Loucy (cell line): Measurements from ENCODE around the gene PTPRN2.
"Not testable (repeated sequence)": the region's sequence is repeated elsewhere in the genome, so short reads cannot be mapped to it uniquely, and the experiment has no call there.

ENCODE experiments used
- H2AFZ ChIP-seq: fragments of 200-600 bp; sonication (generic); 2 replicates; pipeline ENCODE4 v1.6.0; 2016; ENCODE audit warnings: antibody characterized with exemption, mild to moderate bottlenecking, low read length, moderate library complexity
- H3F3A ChIP-seq: fragments of 200-600 bp; 2 replicates; pipeline ENCODE4 v1.6.0; 2016; ENCODE audit warnings: antibody characterized with exemption, low read depth, mild to moderate bottlenecking
- H3K27me3 ChIP-seq: fragments of 200-600 bp; sonication (generic); 2 replicates; pipeline ENCODE4 v1.6.1; 2014; ENCODE audit warnings: low read length, mild to moderate bottlenecking; ENCODE audit not compliant: insufficient read depth, poor library complexity, severe bottlenecking
- H3K36me3 ChIP-seq: fragments of 200-600 bp; sonication (generic); 2 replicates; pipeline ENCODE4 v1.6.1; 2016; ENCODE audit warnings: low read length; ENCODE audit not compliant: insufficient read depth
- H3K4me1 ChIP-seq: fragments of 200-600 bp; sonication (generic); 2 replicates; pipeline ENCODE4 v1.5.1; 2014; ENCODE audit warnings: low read length, mild to moderate bottlenecking; ENCODE audit not compliant: insufficient read depth, poor library complexity, severe bottlenecking
- H3K4me2 ChIP-seq: fragments of 200-600 bp; sonication (generic); 2 replicates; pipeline ENCODE4 v1.6.0; 2014; ENCODE audit warnings: antibody characterized with exemption, low read length, low read depth, mild to moderate bottlenecking; ENCODE audit not compliant: poor library complexity, severe bottlenecking
- H3K4me3 ChIP-seq: fragments of 200-600 bp; sonication (generic); 2 replicates; pipeline ENCODE4 v1.5.1; 2014; ENCODE audit warnings: low read length, mild to moderate bottlenecking, mixed read lengths; ENCODE audit not compliant: poor library complexity, severe bottlenecking
- H3K79me2 ChIP-seq: fragments of 200-600 bp; sonication (generic); 2 replicates; pipeline ENCODE4 v1.6.1; 2014; ENCODE audit warnings: low read length; ENCODE audit not compliant: insufficient read depth
- H3K9ac ChIP-seq: fragments of 200-600 bp; sonication (generic); 2 replicates; pipeline ENCODE4 v1.6.0; 2014; ENCODE audit warnings: mild to moderate bottlenecking, low read depth, low read length, moderate library complexity; ENCODE audit not compliant: poor library complexity, severe bottlenecking
- H3K9me2 ChIP-seq: fragments of 200-600 bp; sonication (generic); replicated peaks from 2 replicates; pipeline ENCODE4 v1.6.1; 2016; ENCODE audit warnings: low read depth, low read length, mixed read lengths
- H3K9me3 ChIP-seq: fragments of 200-600 bp; sonication (generic); 2 replicates; pipeline ENCODE4 v1.6.1; 2014; ENCODE audit warnings: mild to moderate bottlenecking, antibody characterized with exemption, low read length, low read depth; ENCODE audit not compliant: insufficient read depth
- H4K20me1 ChIP-seq: fragments of 200-600 bp; sonication (generic); 2 replicates; pipeline ENCODE4 v1.6.0; 2014; ENCODE audit warnings: antibody characterized with exemption, low read length, mild to moderate bottlenecking; ENCODE audit not compliant: insufficient read depth, poor library complexity, severe bottlenecking
- CTCF ChIP-seq: fragments of 200-600 bp; sonication (generic); conservative IDR thresholded peaks from 2 replicates; pipeline ENCODE4 v1.5.1; 2014; ENCODE audit warnings: mild to moderate bottlenecking, antibody characterized with exemption, low read length
- EZH2phosphoT487 ChIP-seq: fragments of 200-600 bp; IDR thresholded peaks from 2 replicates; pipeline ENCODE4 v1.6.1; 2018; ENCODE audit warnings: antibody characterized with exemption, mild to moderate bottlenecking, moderate library complexity, borderline replicate concordance

Gene PTPRN2

GRCh38 chr7:158348446-158348845 is 239.2 kb downstream of the PTPRN2 start:
- no peak overlapping the region for H3K9ac ChIP-seq
- H3K9me3 ChIP-seq: peaks cover 8% of the 10 kb centered on the region; the same call in 1 of the 2 replicates
- TF ChIP-seq EZH2phosphoT487 (no peak), CTCF (no peak)

GRCh38 chr7:158348039-158348438 is 239.6 kb downstream of the PTPRN2 start:
- H4K20me1 ChIP-seq, H3F3A ChIP-seq, H3K9me3 ChIP-seq, H3K4me1 ChIP-seq, H2AFZ ChIP-seq, H3K4me2 ChIP-seq, H3K9me2 ChIP-seq, H3K4me3 ChIP-seq, H3K9ac ChIP-seq, H3K27me3 ChIP-seq, H3K79me2 ChIP-seq, H3K36me3 ChIP-seq: not testable (repeated sequence)

More at GRCh38 chr7:158348446-158348845, 239.2 kb downstream of the PTPRN2 start:
- H3K4me1 ChIP-seq: no peaks in the 10 kb centered on the region
- H4K20me1 ChIP-seq: no peaks in the 10 kb centered on the region
- H3K9me2 ChIP-seq: no peaks in the 10 kb centered on the region
- no peaks in the 10 kb centered on the region for H3K36me3 ChIP-seq
- H3F3A ChIP-seq: no peaks in the 10 kb centered on the region
- no peaks in the 10 kb centered on the region for H3K27me3 ChIP-seq
- no peaks in the 10 kb centered on the region for H3K79me2 ChIP-seq
- no peak overlapping the region for H3K4me2 ChIP-seq
- no peak overlapping the region for H3K4me3 ChIP-seq
- H2AFZ ChIP-seq: no peak overlapping the region

GRCh38 chr7:158345731-158346130 is 241.9 kb downstream of the PTPRN2 start:
- Histone ChIP-seq H3K9me2 (no peaks in the 10 kb centered on the region), H3K27me3 (no peaks in the 10 kb centered on the region), H3K36me3 (no peaks in the 10 kb centered on the region), H3K4me1 (no peaks in the 10 kb centered on the region), H3K79me2 (no peaks in the 10 kb centered on the region), H3K9ac (no peak overlapping the region), H4K20me1 (no peaks in the 10 kb centered on the region), H3F3A (no peaks in the 10 kb centered on the region), H3K4me2 (no peak overlapping the region), H3K9me3 (peaks cover 12% of the 10 kb centered on the region; the same call in 1 of the 2 replicates), H3K4me3 (no peak overlapping the region), H2AFZ (no peak overlapping the region)
- TF ChIP-seq CTCF: no peak
- TF ChIP-seq EZH2phosphoT487: no peak

- Histone ChIP-seq H3K79me2 (no peaks in the 10 kb centered on the region), H3K36me3 (no peaks in the 10 kb centered on the region), H3K4me3 (no peak overlapping the region), H3K4me2 (no peak overlapping the region), H3K9me2 (no peaks in the 10 kb centered on the region), H2AFZ (no peak overlapping the region), H3K9ac (no peak overlapping the region), H3F3A (no peaks in the 10 kb centered on the region), H3K27me3 (no peaks in the 10 kb centered on the region), H3K4me1 (no peaks in the 10 kb centered on the region), H3K9me3 (peaks cover 12% of the 10 kb centered on the region; the same call in 1 of the 2 replicates), H4K20me1 (no peaks in the 10 kb centered on the region)
- TF ChIP-seq CTCF: no peak
- no peak for TF ChIP-seq EZH2phosphoT487
Observed at GRCh38 chr7:158344706-158345300, 242.8 kb downstream of the PTPRN2 start.
